GM23248 (cell line): ENCODE data around the gene TWSG1. TPM values are rescaled to one million over a fixed set of nuclear protein-coding genes. Genes with fewer than 3 reads are reported as not detected.

ENCODE experiments used
- DNase-seq: peaks from one replicate; pipeline ENCODE4 v3.0.0-alpha.2; 2015
- H2AFZ ChIP-seq: fragments of 200-600 bp; sonication (generic); 2 replicates; pipeline ENCODE4 v1.6.1; 2016; ENCODE audit warnings: antibody characterized with exemption
- H3F3A ChIP-seq: fragments of 200-600 bp; sonication (generic); 2 replicates; pipeline ENCODE4 v1.6.1; 2016; ENCODE audit warnings: mild to moderate bottlenecking, antibody characterized with exemption, mixed run types; ENCODE audit not compliant: insufficient read depth
- H3K27ac ChIP-seq: fragments of 200-600 bp; sonication (generic); 2 replicates; pipeline ENCODE4 v1.5.1; 2016; ENCODE audit warnings: mild to moderate bottlenecking
- H3K27me3 ChIP-seq: fragments of 200-600 bp; sonication (generic); replicated peaks from 2 replicates; pipeline ENCODE4 v1.6.1; 2016; ENCODE audit warnings: mild to moderate bottlenecking; ENCODE audit not compliant: insufficient read depth
- H3K36me3 ChIP-seq: fragments of 200-600 bp; sonication (generic); 2 replicates; pipeline ENCODE4 v1.6.1; 2016; ENCODE audit warnings: low read depth, mild to moderate bottlenecking
- H3K4me1 ChIP-seq: fragments of 200-600 bp; sonication (generic); 2 replicates; pipeline ENCODE4 v1.6.1; 2016; ENCODE audit warnings: mild to moderate bottlenecking; ENCODE audit not compliant: insufficient read depth
- H3K4me2 ChIP-seq: fragments of 200-600 bp; sonication (generic); one replicate; pipeline ENCODE4 v1.6.1; 2016; ENCODE audit warnings: mild to moderate bottlenecking; ENCODE audit not compliant: unreplicated experiment
- H3K4me3 ChIP-seq: fragments of 200-600 bp; sonication (generic); 2 replicates; pipeline ENCODE4 v1.5.1; 2016; ENCODE audit warnings: mild to moderate bottlenecking
- H3K79me2 ChIP-seq: fragments of 200-600 bp; sonication (generic); 2 replicates; pipeline ENCODE4 v1.6.1; 2016; ENCODE audit warnings: mild to moderate bottlenecking; ENCODE audit not compliant: insufficient read depth
- H3K9ac ChIP-seq: fragments of 200-600 bp; sonication (generic); 2 replicates; pipeline ENCODE4 v1.6.1; 2016; ENCODE audit warnings: mild to moderate bottlenecking
- H3K9me2 ChIP-seq: fragments of 200-600 bp; sonication (generic); 2 replicates; pipeline ENCODE4 v1.6.1; 2016; ENCODE audit warnings: mixed run types, mild to moderate bottlenecking, moderate library complexity; ENCODE audit not compliant: insufficient read depth
- H3K9me3 ChIP-seq: fragments of 200-600 bp; sonication (generic); one replicate; pipeline ENCODE4 v1.6.1; 2017; ENCODE audit warnings: low read depth
- H4K20me1 ChIP-seq: fragments of 200-600 bp; sonication (generic); 2 replicates; pipeline ENCODE4 v1.6.0; 2016; ENCODE audit not compliant: insufficient read depth
- EZH2 ChIP-seq: fragments of 200-600 bp; sonication (generic); IDR thresholded peaks from 2 replicates; pipeline ENCODE4 v1.6.1; 2018; ENCODE audit warnings: antibody characterized with exemption, mild to moderate bottlenecking; ENCODE audit not compliant: insufficient read depth, poor library complexity, severe bottlenecking
- EZH2phosphoT487 ChIP-seq: fragments of 200-600 bp; sonication (generic); IDR thresholded peaks from 2 replicates; pipeline ENCODE4 v1.6.1; 2018; ENCODE audit warnings: antibody characterized with exemption, moderate library complexity, mild to moderate bottlenecking, low read depth; ENCODE audit not compliant: insufficient read depth
- WGBS, 2 experiments: methylation state at CpG; one replicate each; pipeline ENCODE4 v1.1.6; 2015 to 2017; ENCODE audit warnings: low lambda C conversion rate in 2 of 2, low coverage in 1 of 2; ENCODE audit errors: missing lambda C conversion rate in 2 of 2; 5-methylcytosine and 5-hydroxymethylcytosine counted together
- in situ Hi-C: fragments of 300-500 bp; cut with MboI; formaldehyde crosslinking; loops from 2 replicates; pipeline ENCODE4 v1.15.0; 2020
- polyA plus RNA-seq: library from polyadenylated mRNA; unstranded; fragments of >200 nt; fragmentation: Nextera tagmentation; extraction: Ambion mirVana; gene quantifications from 2 replicates; pipeline ENCODE4 v1.2.1, GENCODE V29; 2016
- total RNA-seq: library from RNA; depleted of rRNA; stranded (reverse); fragments of >200 nt; shearing (Covaris generic); gene quantifications from 2 replicates; pipeline ENCODE4 v1.2.3, GENCODE V29; 2014

The TWSG1 gene
- total and polyA plus RNA-seq, 2 experiments from 2014 or later: 113 to 136 TPM

DNA sequence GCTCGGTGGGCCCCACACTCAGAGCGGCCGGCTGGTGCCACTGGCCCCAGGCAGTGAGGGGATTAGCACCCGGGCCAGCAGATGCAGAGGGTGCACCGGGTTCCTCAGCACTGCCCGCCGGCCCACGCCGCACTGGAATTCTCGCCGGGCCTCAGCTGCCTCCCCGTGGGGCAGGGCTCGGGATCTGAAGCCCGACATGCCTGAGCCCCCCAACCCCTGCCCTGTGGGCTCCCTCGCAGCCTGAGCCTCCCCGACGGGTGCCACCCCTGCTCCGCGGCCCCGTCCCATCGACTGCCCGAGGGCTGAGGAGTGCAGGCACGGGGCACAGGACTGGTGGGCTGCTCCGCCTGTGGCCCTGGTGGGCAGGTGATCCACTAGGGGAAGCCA is 37.6 kb upstream of the TWSG1 start:
- no peaks in the 10 kb centered on the region for H3K4me1 ChIP-seq
- no peak overlapping the region for H3K4me3 ChIP-seq
- no peak overlapping the region for H2AFZ ChIP-seq
- WGBS, 2 experiments: 89 to 93% methylated on average over 15 to 24 of the region's 24 CpGs
- no peaks in the 10 kb centered on the region for H3K9me2 ChIP-seq
- H3K27ac ChIP-seq: no peak overlapping the region
- H3K36me3 ChIP-seq: no peaks in the 10 kb centered on the region
- H3K9ac ChIP-seq: no peak overlapping the region
- in situ Hi-C loops: no loop called here
- no peak for DNase-seq
- no peaks in the 10 kb centered on the region for H3F3A ChIP-seq
- no peaks in the 10 kb centered on the region for H3K79me2 ChIP-seq
- no peaks in the 10 kb centered on the region for H3K9me3 ChIP-seq
- H3K4me2 ChIP-seq: no peak overlapping the region
- no peak for TF ChIP-seq EZH2phosphoT487
- H3K27me3 ChIP-seq: no peaks in the 10 kb centered on the region
- no peaks in the 10 kb centered on the region for H4K20me1 ChIP-seq

DNA sequence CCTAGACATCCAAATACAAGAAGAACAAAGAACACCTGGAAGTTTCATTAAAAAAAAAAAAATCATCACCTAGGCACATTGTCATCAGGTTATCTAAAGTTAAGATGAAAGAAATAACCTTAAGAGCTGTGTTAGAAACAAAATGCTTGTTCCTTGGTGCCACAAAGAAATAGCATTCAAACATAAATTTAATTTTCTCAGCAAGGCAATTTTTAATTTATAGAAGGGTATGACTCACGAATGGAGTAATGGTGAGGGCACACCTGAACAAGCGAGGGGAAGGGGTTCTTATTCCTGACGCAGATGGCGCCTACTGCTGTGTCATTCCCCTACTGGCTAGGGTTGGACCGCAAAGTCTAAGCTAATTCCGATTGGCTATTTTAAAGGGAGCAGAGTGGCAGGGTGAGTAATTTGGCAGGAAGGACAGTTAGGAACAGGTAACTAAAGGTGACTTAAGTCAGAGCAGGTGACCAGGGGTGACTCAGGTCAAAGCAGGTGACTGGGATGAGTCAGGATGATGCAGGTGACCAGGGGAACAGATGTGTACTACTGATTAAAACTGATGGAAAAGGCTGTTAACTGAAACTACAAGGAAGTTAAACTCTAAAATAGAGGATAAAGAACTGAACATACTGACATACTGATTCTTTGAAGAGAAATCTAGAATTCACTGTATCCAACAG is 30.0 kb upstream of the TWSG1 start:
- Histone ChIP-seq H3K9ac (no peak overlapping the region), H3K36me3 (no peaks in the 10 kb centered on the region), H3K79me2 (no peaks in the 10 kb centered on the region), H4K20me1 (no peaks in the 10 kb centered on the region), H3K9me2 (no peaks in the 10 kb centered on the region), H3K27me3 (no peaks in the 10 kb centered on the region), H3K4me2 (no peak overlapping the region), H3K27ac (no peak overlapping the region), H2AFZ (no peak overlapping the region), H3K9me3 (no peaks in the 10 kb centered on the region), H3K4me1 (no peaks in the 10 kb centered on the region), H3K4me3 (no peak overlapping the region), H3F3A (no peaks in the 10 kb centered on the region)
- WGBS, 2 experiments: 80 to 86% methylated on average over 6 of the region's 6 CpGs
- DNase-seq: no peak
- TF ChIP-seq EZH2: no peak
- TF ChIP-seq EZH2phosphoT487: no peak
- in situ Hi-C loops: no loop called here

DNA sequence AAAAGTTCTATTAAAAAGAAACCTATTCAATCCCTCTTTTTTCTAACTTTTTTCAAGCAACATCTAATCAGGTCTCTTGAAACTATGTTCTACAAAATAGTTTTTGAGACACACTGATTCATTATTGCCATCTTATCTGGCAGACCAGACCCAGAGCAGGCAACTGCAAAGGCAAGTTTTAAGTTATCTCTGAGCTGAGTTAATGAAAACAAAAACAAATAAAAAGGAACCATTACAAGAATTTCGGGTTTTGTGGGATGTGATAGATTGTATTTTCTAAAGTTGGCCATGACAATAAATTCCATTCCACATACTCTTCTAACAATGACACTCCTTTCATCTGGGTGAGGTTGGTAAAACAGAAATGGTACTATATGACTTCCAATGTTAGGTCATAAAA is 15.2 kb upstream of the TWSG1 start:
- no peaks in the 10 kb centered on the region for H3K9me2 ChIP-seq
- H3K4me1 ChIP-seq: peaks cover 19% of the 10 kb centered on the region
- no peak overlapping the region for H3K4me2 ChIP-seq
- H3K9me3 ChIP-seq: no peaks in the 10 kb centered on the region
- 38 to 49% methylated on average over 1 of the region's 1 CpG for WGBS, 2 experiments
- no peaks in the 10 kb centered on the region for H3K36me3 ChIP-seq
- TF ChIP-seq EZH2 (no peak), EZH2phosphoT487 (no peak)
- DNase-seq: no peak
- H3K9ac ChIP-seq: no peak overlapping the region
- peaks cover 7% of the 10 kb centered on the region for H3F3A ChIP-seq
- no peak overlapping the region for H3K27ac ChIP-seq
- H4K20me1 ChIP-seq: no peaks in the 10 kb centered on the region
- no peak overlapping the region for H2AFZ ChIP-seq
- H3K27me3 ChIP-seq: no peaks in the 10 kb centered on the region
- H3K79me2 ChIP-seq: no peaks in the 10 kb centered on the region
- no peak overlapping the region for H3K4me3 ChIP-seq
- in situ Hi-C loops: no loop called here

DNA sequence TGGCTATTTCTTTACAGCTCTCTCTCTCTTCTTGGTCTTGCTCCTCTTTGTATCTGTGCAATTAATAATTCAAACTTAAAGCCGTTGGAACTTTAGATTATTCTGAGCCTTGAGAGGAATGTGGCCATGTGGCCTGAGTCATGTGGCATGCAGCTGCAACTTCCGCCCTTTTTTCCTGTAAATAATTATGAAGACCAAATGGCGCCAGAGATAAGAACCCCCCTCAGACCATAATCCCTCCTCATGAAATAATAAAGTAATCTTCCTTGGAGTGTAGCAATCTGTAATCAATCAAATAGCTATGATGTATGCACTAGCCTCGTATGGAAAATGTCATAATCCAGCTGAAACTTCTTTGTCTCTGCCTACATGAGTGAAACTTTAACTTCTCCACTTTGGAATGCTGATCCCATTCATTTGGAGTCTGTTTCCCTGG is 13.5 kb upstream of the TWSG1 start:
- Histone ChIP-seq H3K4me1 (peaks cover 21% of the 10 kb centered on the region), H3K9me3 (no peaks in the 10 kb centered on the region), H4K20me1 (no peaks in the 10 kb centered on the region), H3F3A (peaks cover 7% of the 10 kb centered on the region), H3K79me2 (no peaks in the 10 kb centered on the region), H3K9ac (no peak overlapping the region), H3K27me3 (no peaks in the 10 kb centered on the region), H3K4me3 (no peak overlapping the region), H2AFZ (peak overlapping the region; percentile 56), H3K27ac (no peak overlapping the region), H3K36me3 (no peaks in the 10 kb centered on the region), H3K4me2 (no peak overlapping the region), H3K9me2 (no peaks in the 10 kb centered on the region)
- in situ Hi-C loops: no loop called here
- DNase-seq: peak; percentile 44
- TF ChIP-seq EZH2: no peak
- TF ChIP-seq EZH2phosphoT487: no peak
- WGBS, 2 experiments: 12 to 17% methylated on average over 4 of the region's 4 CpGs
